SK-N-SH (cell line): ENCODE measurements around the gene TNRC6A. TPM values are rescaled to one million over a fixed set of nuclear protein-coding genes. Genes with fewer than 3 reads are reported as not detected.

ENCODE experiments used
- CTCF ChIA-PET: fragments of 300-600, 350-600 bp; formaldehyde crosslinking; extraction: SDS; loops from one replicate; lab custom pipeline; 2021; lab: Yijun Ruan, JAX
- POLR2A ChIA-PET: fragments of 350-600 bp; sonication (Branson Sonifier 250); formaldehyde crosslinking; extraction: SDS; loops from one replicate; lab custom pipeline; 2020; ENCODE audit warnings: antibody characterized with exemption, inconsistent platforms; lab: Yijun Ruan, JAX
- DNase-seq: peaks from one replicate; pipeline ENCODE4 v3.0.0; 2012
- H2AFZ ChIP-seq: fragments of 200-600 bp; sonication (generic); 2 replicates; pipeline ENCODE4 v1.8.1; 2016; ENCODE audit warnings: antibody characterized with exemption, mild to moderate bottlenecking, low read depth
- H3F3A ChIP-seq: fragments of 200-600 bp; sonication (generic); replicated peaks from 2 replicates; pipeline ENCODE3; 2016; ENCODE audit warnings: antibody characterized with exemption, mild to moderate bottlenecking; ENCODE audit not compliant: insufficient read depth
- H3K27ac ChIP-seq, 2 experiments: fragments of 200-500 bp in 1 of 2; fragments of 200-600 bp in 1 of 2; sonication (Bioruptor generic) in 1 of 2; sonication (generic), shearing (Covaris generic) in 1 of 2; 2 replicates each; pipeline versions ENCODE4 v1.5.1 to v1.6.1; 2014 to 2016; ENCODE audit warnings: low read depth in 2 of 2, inconsistent platforms in 1 of 2, low read length in 1 of 2, mild to moderate bottlenecking in 1 of 2, mixed read lengths in 1 of 2
- H3K27me3 ChIP-seq: fragments of 200-600 bp; sonication (generic), shearing (Covaris generic); 2 replicates; pipeline ENCODE4 v1.6.1; 2016; ENCODE audit warnings: mixed run types; ENCODE audit not compliant: insufficient read depth
- H3K36me3 ChIP-seq, 2 experiments: fragments of 200-500 bp in 1 of 2; fragments of 200-600 bp in 1 of 2; sonication (Bioruptor generic) in 1 of 2; sonication (generic) in 1 of 2; replicated peaks in 1 of 2; 2 replicates each; pipeline versions ENCODE3 to v1.5.1; 2014 to 2016; ENCODE audit warnings: low read length in 1 of 2, mild to moderate bottlenecking in 1 of 2; ENCODE audit not compliant: insufficient read depth in 2 of 2, control insufficient read depth in 1 of 2
- H3K4me1 ChIP-seq, 2 experiments: fragments of 200-500 bp in 1 of 2; fragments of 200-600 bp in 1 of 2; sonication (Bioruptor generic) in 1 of 2; sonication (generic), shearing (Covaris generic) in 1 of 2; 2 replicates each; pipeline versions ENCODE4 v1.5.1 to v1.6.1; 2014 to 2016; ENCODE audit warnings: low read depth in 1 of 2, low read length in 1 of 2, mixed run types in 1 of 2; ENCODE audit not compliant: insufficient read depth in 2 of 2, control insufficient read depth in 1 of 2
- H3K4me2 ChIP-seq: fragments of 200-600 bp; sonication (generic), shearing (Covaris generic); 2 replicates; pipeline ENCODE4 v1.6.1; 2017; ENCODE audit warnings: mixed run types
- H3K4me3 ChIP-seq, 2 experiments: fragments of 200-500 bp in 1 of 2; fragments of 200-600 bp in 1 of 2; sonication (Bioruptor generic) in 1 of 2; sonication (generic), shearing (Covaris generic) in 1 of 2; 2 replicates each; pipeline versions ENCODE4 v1.5.1 to v1.8.1; 2014 to 2016; ENCODE audit warnings: low read depth in 2 of 2, inconsistent platforms in 1 of 2, low read length in 1 of 2, mild to moderate bottlenecking in 1 of 2, mixed read lengths in 1 of 2, moderate library complexity in 1 of 2
- H3K79me2 ChIP-seq: fragments of 200-600 bp; sonication (generic); 2 replicates; pipeline ENCODE4 v1.8.1; 2017; ENCODE audit warnings: mild to moderate bottlenecking; ENCODE audit not compliant: insufficient read depth
- H3K9ac ChIP-seq: fragments of 200-600 bp; sonication (generic); 2 replicates; pipeline ENCODE4 v1.6.1; 2017; ENCODE audit warnings: mixed run types
- H3K9me2 ChIP-seq: fragments of 200-600 bp; sonication (generic); 2 replicates; pipeline ENCODE4 v1.6.1; 2017; ENCODE audit warnings: mixed run types
- H3K9me3 ChIP-seq: fragments of 200-600 bp; sonication (generic); 2 replicates; pipeline ENCODE4 v1.6.1; 2017; ENCODE audit warnings: mixed run types, mild to moderate bottlenecking, moderate library complexity
- H4K20me1 ChIP-seq: fragments of 200-600 bp; sonication (generic); 2 replicates; pipeline ENCODE4 v1.6.1; 2017; ENCODE audit warnings: mild to moderate bottlenecking, mixed run types; ENCODE audit not compliant: insufficient read depth
- CHD2 ChIP-seq: fragments of 150-350 bp; IDR thresholded peaks from 2 replicates; pipeline ENCODE4 v1.6.1; 2018; ENCODE audit warnings: low read length; ENCODE audit not compliant: partially characterized antibody
- ELF1 ChIP-seq: IDR thresholded peaks from 2 replicates; pipeline ENCODE4 v1.4.0; 2012
- EP300 ChIP-seq, 2 experiments: IDR thresholded peaks; 2 replicates each; pipeline versions ENCODE4 v1.4.0 to v1.6.1; 2012; ENCODE audit warnings: borderline replicate concordance in 1 of 2, low read depth in 1 of 2, low read length in 1 of 2
- FOXJ3 ChIP-seq: sonication (generic); formaldehyde crosslinking; IDR thresholded peaks from 2 replicates; pipeline ENCODE4 v1.5.1; 2020; ENCODE audit warnings: mild to moderate bottlenecking, missing genetic modification reagents
- FOXM1 ChIP-seq: IDR thresholded peaks from 2 replicates; pipeline ENCODE4 v1.4.0; 2012; ENCODE audit warnings: low read depth, mild to moderate bottlenecking
- JUND ChIP-seq: IDR thresholded peaks from 2 replicates; pipeline ENCODE4 v1.4.0; 2012
- NFIC ChIP-seq: IDR thresholded peaks from 2 replicates; pipeline ENCODE4 v1.4.0; 2012; ENCODE audit warnings: borderline replicate concordance
- RCOR1 ChIP-seq: fragments of 150-350 bp; IDR thresholded peaks from 2 replicates; pipeline ENCODE4 v1.6.1; 2017; ENCODE audit warnings: antibody characterized with exemption, low read length
- SMC3 ChIP-seq: IDR thresholded peaks from 2 replicates; pipeline ENCODE4 v1.6.1; 2012; ENCODE audit warnings: low read depth, low read length, improper control_type of control experiment
- WGBS: methylation state at CpG from one replicate; pipeline ENCODE4 v1.1.6; 2017; ENCODE audit warnings: low lambda C conversion rate; 5-methylcytosine and 5-hydroxymethylcytosine counted together
- polyA plus RNA-seq, 3 experiments: library from polyadenylated mRNA; depleted of rRNA; stranded (reverse); fragments of >200 nt; gene quantifications; 2 replicates each; pipeline ENCODE4 v1.2.3, GENCODE V29; 2012
- TF ChIP-seq, protein P1 (sequence below): fragments of 150-350 bp; IDR thresholded peaks from 2 replicates; pipeline ENCODE4 v1.6.1; 2016; ENCODE audit warnings: mild to moderate bottlenecking, low read depth, low read length
- TF ChIP-seq, protein P2 (sequence below): IDR thresholded peaks from 2 replicates; pipeline ENCODE4 v1.6.1; 2012; ENCODE audit warnings: mild to moderate bottlenecking, low read depth, low read length, moderate library complexity
- TF ChIP-seq, protein P3 (sequence below): IDR thresholded peaks from 2 replicates; pipeline ENCODE4 v1.4.0; 2012; ENCODE audit warnings: low read depth

Gene TNRC6A
- polyA plus RNA-seq, 1 of the 3 experiments (the other 2 are of a cell fraction) = 32.5 TPM

DNA sequence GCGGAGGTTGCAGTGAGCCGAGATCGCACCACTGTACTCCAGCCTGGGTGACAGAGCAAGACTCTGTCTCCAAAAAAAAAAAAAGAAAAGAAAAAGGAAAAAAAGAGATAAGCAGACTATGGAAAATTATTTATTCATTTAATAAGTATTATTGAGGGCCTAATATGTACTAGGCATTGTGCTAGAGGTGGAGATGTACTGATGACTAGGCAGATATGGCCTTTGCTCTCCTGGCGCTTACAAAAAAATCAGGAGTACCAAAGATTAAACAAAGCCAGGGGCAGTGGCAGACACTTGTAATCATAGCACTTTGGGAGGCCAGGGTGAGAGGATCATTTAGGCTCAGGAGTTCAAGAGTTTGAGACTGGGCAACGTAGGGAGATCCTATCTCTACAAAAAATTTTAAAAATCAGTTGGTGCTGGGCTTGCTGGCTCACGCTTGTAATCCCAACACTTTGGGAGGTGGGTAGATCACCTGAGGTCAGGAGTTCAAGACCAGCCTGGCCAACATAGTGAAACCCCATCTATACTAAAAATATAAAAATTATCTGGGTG, 10.4 kb upstream of the TNRC6A start:
- ChIA-PET CTCF (no interaction called here), POLR2A (no interaction called here)
- no peaks in the 10 kb centered on the region for H3F3A ChIP-seq
- no peaks in the 10 kb centered on the region for H3K27me3 ChIP-seq
- no peak for TF ChIP-seq JUND
- TF ChIP-seq FOXJ3 (CRISPR knock-in tag) = no peak
- TF ChIP-seq, protein P1, sequence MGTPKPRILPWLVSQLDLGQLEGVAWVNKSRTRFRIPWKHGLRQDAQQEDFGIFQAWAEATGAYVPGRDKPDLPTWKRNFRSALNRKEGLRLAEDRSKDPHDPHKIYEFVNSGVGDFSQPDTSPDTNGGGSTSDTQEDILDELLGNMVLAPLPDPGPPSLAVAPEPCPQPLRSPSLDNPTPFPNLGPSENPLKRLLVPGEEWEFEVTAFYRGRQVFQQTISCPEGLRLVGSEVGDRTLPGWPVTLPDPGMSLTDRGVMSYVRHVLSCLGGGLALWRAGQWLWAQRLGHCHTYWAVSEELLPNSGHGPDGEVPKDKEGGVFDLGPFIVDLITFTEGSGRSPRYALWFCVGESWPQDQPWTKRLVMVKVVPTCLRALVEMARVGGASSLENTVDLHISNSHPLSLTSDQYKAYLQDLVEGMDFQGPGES = no peak
- no peak for TF ChIP-seq RCOR1
- no peak for TF ChIP-seq ELF1
- no peak for TF ChIP-seq SMC3
- no peak for TF ChIP-seq EP300 (IDR thresholded peaks at IDR 0.05; ENCODE audit: borderline replicate concordance in 1 of 2, low read depth in 1 of 2, low read length in 1 of 2)
- no peak for TF ChIP-seq FOXM1
- TF ChIP-seq, protein P2, sequence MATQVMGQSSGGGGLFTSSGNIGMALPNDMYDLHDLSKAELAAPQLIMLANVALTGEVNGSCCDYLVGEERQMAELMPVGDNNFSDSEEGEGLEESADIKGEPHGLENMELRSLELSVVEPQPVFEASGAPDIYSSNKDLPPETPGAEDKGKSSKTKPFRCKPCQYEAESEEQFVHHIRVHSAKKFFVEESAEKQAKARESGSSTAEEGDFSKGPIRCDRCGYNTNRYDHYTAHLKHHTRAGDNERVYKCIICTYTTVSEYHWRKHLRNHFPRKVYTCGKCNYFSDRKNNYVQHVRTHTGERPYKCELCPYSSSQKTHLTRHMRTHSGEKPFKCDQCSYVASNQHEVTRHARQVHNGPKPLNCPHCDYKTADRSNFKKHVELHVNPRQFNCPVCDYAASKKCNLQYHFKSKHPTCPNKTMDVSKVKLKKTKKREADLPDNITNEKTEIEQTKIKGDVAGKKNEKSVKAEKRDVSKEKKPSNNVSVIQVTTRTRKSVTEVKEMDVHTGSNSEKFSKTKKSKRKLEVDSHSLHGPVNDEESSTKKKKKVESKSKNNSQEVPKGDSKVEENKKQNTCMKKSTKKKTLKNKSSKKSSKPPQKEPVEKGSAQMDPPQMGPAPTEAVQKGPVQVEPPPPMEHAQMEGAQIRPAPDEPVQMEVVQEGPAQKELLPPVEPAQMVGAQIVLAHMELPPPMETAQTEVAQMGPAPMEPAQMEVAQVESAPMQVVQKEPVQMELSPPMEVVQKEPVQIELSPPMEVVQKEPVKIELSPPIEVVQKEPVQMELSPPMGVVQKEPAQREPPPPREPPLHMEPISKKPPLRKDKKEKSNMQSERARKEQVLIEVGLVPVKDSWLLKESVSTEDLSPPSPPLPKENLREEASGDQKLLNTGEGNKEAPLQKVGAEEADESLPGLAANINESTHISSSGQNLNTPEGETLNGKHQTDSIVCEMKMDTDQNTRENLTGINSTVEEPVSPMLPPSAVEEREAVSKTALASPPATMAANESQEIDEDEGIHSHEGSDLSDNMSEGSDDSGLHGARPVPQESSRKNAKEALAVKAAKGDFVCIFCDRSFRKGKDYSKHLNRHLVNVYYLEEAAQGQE = no peak
- TF ChIP-seq NFIC = no peak
- TF ChIP-seq CHD2 = no peak
- no peaks in the 10 kb centered on the region for H3K9me2 ChIP-seq
- H3K4me1 ChIP-seq = no peaks in the 10 kb centered on the region
- 94% methylated on average over 6 of the region's 6 CpGs for WGBS
- H3K4me2 ChIP-seq = no peak overlapping the region
- no peak for DNase-seq
- no peak overlapping the region for H2AFZ ChIP-seq
- H3K79me2 ChIP-seq = no peaks in the 10 kb centered on the region
- no peaks in the 10 kb centered on the region for H4K20me1 ChIP-seq
- no peaks in the 10 kb centered on the region for H3K9me3 ChIP-seq
- H3K36me3 ChIP-seq = no peaks in the 10 kb centered on the region
- H3K27ac ChIP-seq = no peak overlapping the region
- H3K4me3 ChIP-seq = no peak overlapping the region
- no peak overlapping the region for H3K9ac ChIP-seq

DNA sequence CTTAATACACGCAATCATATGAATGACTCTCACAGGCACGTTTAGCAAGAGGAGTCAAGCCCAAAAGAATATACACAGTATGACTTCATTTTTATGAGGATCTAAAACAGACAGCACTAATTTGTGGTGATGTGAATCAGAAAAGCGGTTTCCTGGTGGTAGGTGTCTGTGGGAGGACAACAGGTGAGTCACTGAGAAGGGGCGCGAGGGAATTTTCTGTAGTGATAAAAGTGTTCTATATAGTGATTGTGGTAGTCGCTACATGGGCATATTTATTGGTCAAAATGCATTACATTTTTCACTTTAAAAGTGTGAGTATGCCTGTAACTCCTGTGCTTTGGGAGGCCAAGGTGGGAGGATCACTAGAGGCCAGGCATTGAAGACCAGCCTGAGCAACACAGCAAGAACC, 7.6 kb upstream of the TNRC6A start:
- Histone ChIP-seq H3K9ac (no peak overlapping the region), H3K4me3 (no peak overlapping the region), H3F3A (no peaks in the 10 kb centered on the region), H4K20me1 (no peaks in the 10 kb centered on the region), H3K4me1 (no peaks in the 10 kb centered on the region)
- POLR2A ChIA-PET = no interaction called here
- DNase-seq = no peak
- TF ChIP-seq, protein P3, sequence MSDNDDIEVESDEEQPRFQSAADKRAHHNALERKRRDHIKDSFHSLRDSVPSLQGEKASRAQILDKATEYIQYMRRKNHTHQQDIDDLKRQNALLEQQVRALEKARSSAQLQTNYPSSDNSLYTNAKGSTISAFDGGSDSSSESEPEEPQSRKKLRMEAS = no peak
- TF ChIP-seq, all 33 proteins: peak for 0
- Histone ChIP-seq H3K27me3 (no peaks in the 10 kb centered on the region), H2AFZ (no peak overlapping the region), H3K27ac (no peak overlapping the region), H3K9me2 (no peaks in the 10 kb centered on the region), H3K9me3 (no peaks in the 10 kb centered on the region), H3K79me2 (no peaks in the 10 kb centered on the region), H3K4me2 (no peak overlapping the region), H3K36me3 (no peaks in the 10 kb centered on the region)
- 92% methylated on average over 6 of the region's 6 CpGs for WGBS
- CTCF ChIA-PET = no interaction called here
